ENCODE results near the gene PPP1R14C.

GRCh38 chr6:150214310-150214709 is 71.5 kb downstream of the PPP1R14C start:
- TF ChIP-seq POLR2AphosphoS5 (IDR thresholded peaks at IDR 0.05; ENCODE audit: low read depth, low read length) (no peak), FOXP2 (optimal IDR thresholded peaks at IDR 0.05; ENCODE audit: borderline replicate concordance, extremely low read depth, extremely low read length, insufficient read depth) (no peak), TAF1 (IDR thresholded peaks at IDR 0.05; ENCODE audit: borderline replicate concordance, insufficient read depth, low read length) (no peak)
- TF ChIP-seq, protein P1, sequence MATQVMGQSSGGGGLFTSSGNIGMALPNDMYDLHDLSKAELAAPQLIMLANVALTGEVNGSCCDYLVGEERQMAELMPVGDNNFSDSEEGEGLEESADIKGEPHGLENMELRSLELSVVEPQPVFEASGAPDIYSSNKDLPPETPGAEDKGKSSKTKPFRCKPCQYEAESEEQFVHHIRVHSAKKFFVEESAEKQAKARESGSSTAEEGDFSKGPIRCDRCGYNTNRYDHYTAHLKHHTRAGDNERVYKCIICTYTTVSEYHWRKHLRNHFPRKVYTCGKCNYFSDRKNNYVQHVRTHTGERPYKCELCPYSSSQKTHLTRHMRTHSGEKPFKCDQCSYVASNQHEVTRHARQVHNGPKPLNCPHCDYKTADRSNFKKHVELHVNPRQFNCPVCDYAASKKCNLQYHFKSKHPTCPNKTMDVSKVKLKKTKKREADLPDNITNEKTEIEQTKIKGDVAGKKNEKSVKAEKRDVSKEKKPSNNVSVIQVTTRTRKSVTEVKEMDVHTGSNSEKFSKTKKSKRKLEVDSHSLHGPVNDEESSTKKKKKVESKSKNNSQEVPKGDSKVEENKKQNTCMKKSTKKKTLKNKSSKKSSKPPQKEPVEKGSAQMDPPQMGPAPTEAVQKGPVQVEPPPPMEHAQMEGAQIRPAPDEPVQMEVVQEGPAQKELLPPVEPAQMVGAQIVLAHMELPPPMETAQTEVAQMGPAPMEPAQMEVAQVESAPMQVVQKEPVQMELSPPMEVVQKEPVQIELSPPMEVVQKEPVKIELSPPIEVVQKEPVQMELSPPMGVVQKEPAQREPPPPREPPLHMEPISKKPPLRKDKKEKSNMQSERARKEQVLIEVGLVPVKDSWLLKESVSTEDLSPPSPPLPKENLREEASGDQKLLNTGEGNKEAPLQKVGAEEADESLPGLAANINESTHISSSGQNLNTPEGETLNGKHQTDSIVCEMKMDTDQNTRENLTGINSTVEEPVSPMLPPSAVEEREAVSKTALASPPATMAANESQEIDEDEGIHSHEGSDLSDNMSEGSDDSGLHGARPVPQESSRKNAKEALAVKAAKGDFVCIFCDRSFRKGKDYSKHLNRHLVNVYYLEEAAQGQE (IDR thresholded peaks at IDR 0.05; ENCODE audit: insufficient read depth in 1 of 2, low read depth in 2 of 2, low read length in 2 of 2), result no peak
